IPS DF 4.7 (cell line): ENCODE measurements around the gene NRXN3.

Experiments
- DNase-seq: peaks from one replicate; pipeline ENCODE4 v3.0.0-alpha.2; 2013; ENCODE audit warnings: low spot score; ENCODE audit errors: extremely low read depth

Gene NRXN3

GRCh38 chr14:79781882-79782281 is 1611.7 kb downstream of the NRXN3 start:
- no peak for DNase-seq

GRCh38 chr14:79783041-79783440 is 1612.9 kb downstream of the NRXN3 start:
- no peak for DNase-seq

- no peak for DNase-seq
Observed at GRCh38 chr14:79786522-79786921, 1616.3 kb downstream of the NRXN3 start.

GRCh38 chr14:79788346-79788745 is 1618.2 kb downstream of the NRXN3 start:
- no peak for DNase-seq

GRCh38 chr14:79791055-79791732 is 1621.0 kb downstream of the NRXN3 start:
- DNase-seq = no peak

GRCh38 chr14:79802093-79802492 is 1631.9 kb downstream of the NRXN3 start:
- DNase-seq = no peak

GRCh38 chr14:79805636-79806035 is 1635.5 kb downstream of the NRXN3 start:
- no peak for DNase-seq

- DNase-seq = no peak
Observed at GRCh38 chr14:79809849-79810612, 1639.9 kb downstream of the NRXN3 start.

GRCh38 chr14:79820866-79821535 is 1650.8 kb downstream of the NRXN3 start:
- DNase-seq = no peak

GRCh38 chr14:79822034-79822433 is 1651.9 kb downstream of the NRXN3 start:
- no peak for DNase-seq

GRCh38 chr14:79825046-79825521 is 1654.9 kb downstream of the NRXN3 start:
- no peak for DNase-seq

GRCh38 chr14:79826362-79826761 is 1656.2 kb downstream of the NRXN3 start:
- DNase-seq = no peak

- DNase-seq = no peak
Observed at GRCh38 chr14:79829405-79830166, 1659.4 kb downstream of the NRXN3 start.

GRCh38 chr14:79831195-79831892 is 1661.2 kb downstream of the NRXN3 start:
- DNase-seq = no peak

- no peak for DNase-seq
Observed at GRCh38 chr14:79833781-79834180, 1663.6 kb downstream of the NRXN3 start.

- DNase-seq = no peak
Observed at GRCh38 chr14:79834868-79835267, 1664.7 kb downstream of the NRXN3 start.

- DNase-seq = no peak
Observed at GRCh38 chr14:79836577-79836976, 1666.4 kb downstream of the NRXN3 start.

GRCh38 chr14:79837699-79838098 is 1667.5 kb downstream of the NRXN3 start:
- no peak for DNase-seq

- no peak for DNase-seq
Observed at GRCh38 chr14:79840103-79840502, 1669.9 kb downstream of the NRXN3 start.

- no peak for DNase-seq
Observed at GRCh38 chr14:79840831-79841230, 1670.7 kb downstream of the NRXN3 start.

GRCh38 chr14:79841433-79841832 is 1671.3 kb downstream of the NRXN3 start:
- DNase-seq = no peak
